GM12873 (cell line): Measurements from ENCODE around the gene PSMD1.

Experiments used
- TF ChIP-seq, protein P1 (sequence below): IDR thresholded peaks from 2 replicates; pipeline ENCODE4 v1.5.1; 2012; ENCODE audit warnings: low read depth, mild to moderate bottlenecking, moderate library complexity, low read length, control low read depth; ENCODE audit not compliant: insufficient read depth; ENCODE audit errors: missing control alignments

The PSMD1 gene

GRCh38 chr2:231163414-231164095 is 106.9 kb downstream of the PSMD1 start:
- TF ChIP-seq, protein P1, sequence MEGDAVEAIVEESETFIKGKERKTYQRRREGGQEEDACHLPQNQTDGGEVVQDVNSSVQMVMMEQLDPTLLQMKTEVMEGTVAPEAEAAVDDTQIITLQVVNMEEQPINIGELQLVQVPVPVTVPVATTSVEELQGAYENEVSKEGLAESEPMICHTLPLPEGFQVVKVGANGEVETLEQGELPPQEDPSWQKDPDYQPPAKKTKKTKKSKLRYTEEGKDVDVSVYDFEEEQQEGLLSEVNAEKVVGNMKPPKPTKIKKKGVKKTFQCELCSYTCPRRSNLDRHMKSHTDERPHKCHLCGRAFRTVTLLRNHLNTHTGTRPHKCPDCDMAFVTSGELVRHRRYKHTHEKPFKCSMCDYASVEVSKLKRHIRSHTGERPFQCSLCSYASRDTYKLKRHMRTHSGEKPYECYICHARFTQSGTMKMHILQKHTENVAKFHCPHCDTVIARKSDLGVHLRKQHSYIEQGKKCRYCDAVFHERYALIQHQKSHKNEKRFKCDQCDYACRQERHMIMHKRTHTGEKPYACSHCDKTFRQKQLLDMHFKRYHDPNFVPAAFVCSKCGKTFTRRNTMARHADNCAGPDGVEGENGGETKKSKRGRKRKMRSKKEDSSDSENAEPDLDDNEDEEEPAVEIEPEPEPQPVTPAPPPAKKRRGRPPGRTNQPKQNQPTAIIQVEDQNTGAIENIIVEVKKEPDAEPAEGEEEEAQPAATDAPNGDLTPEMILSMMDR: no peak

GRCh38 chr2:231167745-231168459 is 111.2 kb downstream of the PSMD1 start:
- TF ChIP-seq, protein P1: no peak

DNA sequence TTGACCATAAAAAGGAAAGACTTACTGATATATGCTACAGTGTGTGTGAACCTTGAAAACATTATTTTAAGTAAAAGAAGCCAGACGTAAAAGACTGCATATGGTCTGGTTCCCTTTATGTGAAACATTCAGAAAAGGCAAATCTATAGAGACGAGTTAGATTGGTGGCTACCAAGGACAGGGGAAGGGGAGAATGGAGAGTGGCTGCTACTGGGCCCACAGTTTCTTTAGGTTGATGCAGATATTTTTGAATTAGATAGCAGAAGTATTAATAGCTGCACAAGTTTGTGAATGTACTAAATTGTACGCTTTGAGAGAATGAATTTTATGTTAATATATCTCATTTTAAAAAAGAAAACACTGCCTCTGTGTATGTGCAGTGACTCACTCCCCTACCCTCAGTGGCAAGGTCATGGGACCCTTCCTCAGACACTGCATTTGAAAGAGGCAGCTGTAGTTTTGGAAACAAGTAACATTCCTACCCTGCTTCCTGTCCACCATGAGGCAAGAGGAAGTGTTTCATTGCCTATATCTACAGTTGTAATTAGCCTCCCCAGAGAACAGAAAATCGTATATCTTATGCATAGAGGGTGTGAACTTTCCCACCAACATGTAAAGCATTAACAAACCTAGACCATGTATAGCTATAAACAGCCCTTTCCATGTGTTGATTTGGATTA is 111.9 kb downstream of the PSMD1 start:
- TF ChIP-seq, protein P1: no peak

GRCh38 chr2:231169488-231169887 is 112.8 kb downstream of the PSMD1 start:
- TF ChIP-seq, protein P1: no peak

DNA sequence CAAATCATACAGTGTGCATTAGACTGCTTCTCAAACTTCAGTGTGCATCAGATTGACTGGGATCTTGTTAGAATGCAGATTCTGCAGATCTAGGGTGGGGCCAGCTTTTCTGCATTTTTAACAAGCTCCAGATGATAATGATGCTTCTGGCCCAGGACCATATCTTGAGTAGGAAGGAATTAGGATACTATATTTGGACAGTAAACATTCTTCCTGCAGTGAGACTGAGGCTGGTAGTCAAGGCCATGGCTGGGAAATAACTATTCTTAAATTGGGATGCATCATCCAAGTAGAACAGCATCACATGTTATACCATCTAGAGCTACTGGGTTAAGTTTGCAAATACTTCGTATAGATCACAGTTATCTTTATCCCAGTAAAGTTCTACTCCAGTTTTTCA is 113.4 kb downstream of the PSMD1 start:
- TF ChIP-seq, protein P1: no peak

GRCh38 chr2:231172025-231172424 is 115.4 kb downstream of the PSMD1 start:
- TF ChIP-seq, protein P1: no peak

- TF ChIP-seq, protein P1: no peak
Observed at GRCh38 chr2:231174211-231174651, 117.6 kb downstream of the PSMD1 start.
